Measurements from ENCODE around the gene OR3A2. TPM values are rescaled to one million over a fixed set of nuclear protein-coding genes. Genes with fewer than 3 reads are reported as not detected.

Gene OR3A2
- total RNA-seq: 0.50 TPM in 1 of 2 replicates, not detected in the other

DNA sequence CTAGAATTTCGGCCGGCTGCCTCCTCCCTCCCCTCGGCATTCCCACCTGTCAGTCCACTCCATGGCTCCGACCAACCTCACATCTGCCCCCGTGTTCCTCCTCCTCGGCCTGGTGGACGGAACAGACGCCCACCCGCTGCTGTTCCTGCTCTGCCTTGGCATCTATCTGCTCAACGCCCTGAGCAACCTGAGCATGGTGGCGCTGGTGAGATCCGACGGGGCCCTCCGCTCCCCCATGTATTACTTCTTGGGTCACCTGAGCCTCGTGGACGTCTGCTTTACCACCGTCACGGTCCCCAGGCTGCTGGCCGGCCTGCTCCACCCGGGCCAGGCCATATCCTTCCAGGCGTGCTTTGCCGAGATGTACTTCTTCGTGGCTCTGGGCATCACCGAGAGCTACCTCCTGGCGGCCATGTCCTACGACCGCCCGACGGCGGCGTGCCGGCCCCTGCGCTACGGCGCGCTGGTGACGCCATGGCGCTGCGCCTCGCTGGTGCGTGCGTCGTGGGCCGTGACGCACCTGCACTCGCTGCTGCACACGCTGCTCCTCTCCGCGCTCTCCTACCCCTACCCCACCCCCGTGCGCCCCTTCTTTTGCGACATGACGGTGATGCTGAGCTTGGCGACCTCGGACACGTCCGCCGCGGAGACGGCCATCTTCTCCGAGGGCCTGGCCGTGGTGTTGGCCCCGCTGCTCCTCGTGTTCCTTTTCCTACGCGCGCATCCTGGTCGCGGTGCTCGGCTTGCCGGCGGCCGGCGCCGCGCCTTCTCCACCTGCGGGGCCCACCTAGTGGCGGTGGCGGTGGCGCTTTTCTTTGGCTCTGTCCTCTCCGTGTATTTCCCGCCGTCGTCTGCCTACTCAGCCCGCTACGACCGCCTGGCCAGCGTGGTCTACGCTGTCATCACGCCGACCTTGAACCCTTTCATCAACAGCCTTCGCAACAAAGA is at the start of gene OR3A2:
Gene OR3A2 (minus strand): TSS at position 440 of the 948 bp plus-strand sequence.

DNA sequence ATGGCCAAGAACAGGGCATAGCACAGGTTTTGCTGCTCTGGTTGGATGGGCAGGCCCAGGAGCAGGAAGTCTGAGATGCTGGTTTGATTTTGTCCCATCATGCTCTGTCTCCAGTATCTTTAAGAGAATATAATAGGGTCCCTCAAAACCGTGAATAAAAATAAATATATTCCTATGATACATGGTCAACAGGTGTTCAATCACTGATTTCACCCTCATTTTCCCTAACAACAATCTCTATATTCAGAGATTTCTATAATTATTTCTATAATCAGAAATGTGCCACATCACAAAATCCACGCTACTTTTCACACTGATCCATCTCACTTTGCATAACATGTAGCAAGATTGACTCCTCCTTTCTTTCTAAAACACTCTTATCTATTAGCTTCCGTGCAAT is 47.6 kb upstream of the OR3A2 start, which contains the start of gene OR1E2:
Gene OR1E2 (minus strand): TSS at position 101 of the 400 bp plus-strand sequence. CDS start 0 bp downstream, at position 101.

DNA sequence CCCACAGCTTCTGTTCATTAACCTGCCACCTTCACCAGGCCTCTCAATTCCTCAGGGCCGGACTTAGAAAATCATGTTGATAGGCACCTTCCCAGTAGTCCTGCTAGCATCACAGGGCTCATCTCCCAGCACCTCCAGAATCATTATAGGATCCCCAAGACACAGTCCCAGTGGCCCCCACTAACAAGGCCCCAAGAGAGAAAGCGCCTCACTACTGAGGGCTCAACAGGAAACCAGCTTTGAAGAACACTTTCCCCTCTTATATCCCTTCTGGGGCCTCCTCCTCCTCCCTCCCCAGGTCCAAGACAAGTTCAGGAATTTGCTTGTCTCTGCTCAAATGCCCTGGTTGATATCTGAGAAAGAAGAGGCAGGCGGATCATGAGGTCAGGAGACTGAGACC is 25.0 kb upstream of the OR3A2 start, which contains the start of gene OR3A3:
Gene OR3A3 (plus strand): TSS at position 301 of the 400 bp plus-strand sequence.

DNA sequence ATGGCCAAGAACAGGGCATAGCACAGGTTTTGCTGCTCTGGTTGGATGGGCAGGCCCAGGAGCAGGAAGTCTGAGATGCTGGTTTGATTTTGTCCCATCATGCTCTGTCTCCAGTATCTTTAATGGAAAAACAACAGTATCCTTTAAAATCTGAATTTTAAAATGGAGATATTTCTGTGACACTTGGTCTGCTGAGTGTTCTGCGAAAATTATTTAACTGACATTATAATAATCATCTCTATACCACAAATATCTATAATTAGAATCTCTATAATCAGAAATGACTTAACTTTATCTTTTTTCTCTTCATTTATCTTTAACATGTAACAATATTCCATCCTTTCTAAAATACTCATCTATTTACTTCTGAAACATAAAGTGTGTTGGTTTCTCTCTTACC is 12.2 kb upstream of the OR3A2 start, which contains the start of gene OR1E1:
Gene OR1E1 (minus strand): TSS at position 101 of the 400 bp plus-strand sequence. CDS start 0 bp downstream, at position 101.

DNA sequence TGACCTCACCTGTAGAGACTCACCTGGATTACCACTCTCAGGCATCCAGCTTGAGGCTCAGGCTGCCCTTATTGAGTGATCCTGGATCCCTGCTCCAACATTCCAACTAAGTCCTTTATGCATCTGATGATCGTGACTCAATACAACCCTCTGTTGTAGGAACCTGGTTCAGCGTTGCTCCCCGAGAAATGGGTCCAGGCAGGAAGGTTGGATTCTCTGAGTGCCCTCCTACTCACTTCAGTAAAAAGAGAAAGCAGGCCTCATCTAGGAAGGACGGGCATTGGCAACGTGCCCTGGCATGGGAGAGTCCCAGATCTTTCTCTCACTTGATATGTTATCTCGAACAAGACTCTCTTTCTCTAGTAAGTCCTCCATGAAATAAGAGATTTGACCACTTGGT is 87.8 kb downstream of the OR3A2 start, which contains the start of gene OR3A1:
Gene OR3A1 (minus strand): TSS at position 101 of the 400 bp plus-strand sequence. CDS start 5,778 bp downstream, outside the sequence.

Other genes with a start within 250 kb of the OR3A2 start
- not detected in 2 replicates for gene OR1A2, start 188.8 kb downstream of the OR3A2 start, total RNA-seq
- not detected in 2 replicates for gene OR1A1, start 178.6 kb downstream of the OR3A2 start, total RNA-seq
- gene OR3A1, start 87.9 kb downstream of the OR3A2 start, total RNA-seq: 0.17 TPM in 1 of 2 replicates, not detected in the other
- gene OR1E1, start 12.1 kb upstream of the OR3A2 start, total RNA-seq: 0.17 TPM in 1 of 2 replicates, not detected in the other
- not detected in 2 replicates for gene OR3A3, start 25.1 kb upstream of the OR3A2 start, total RNA-seq
- not detected in 2 replicates for gene OR1E2, start 47.5 kb upstream of the OR3A2 start, total RNA-seq
- gene SPATA22, start 85.5 kb upstream of the OR3A2 start, total RNA-seq: 1.2 and 2.5 TPM in 2 replicates
- gene ASPA, start 89.7 kb upstream of the OR3A2 start, total RNA-seq: 1.2 and 1.8 TPM in 2 replicates
- 1.0 and 1.7 TPM in 2 replicates for gene TRPV3, start 171.5 kb upstream of the OR3A2 start, total RNA-seq
- gene TRPV1, start 223.1 kb upstream of the OR3A2 start, total RNA-seq: 2.0 and 6.6 TPM in 2 replicates
- gene SHPK, start 249.9 kb upstream of the OR3A2 start, total RNA-seq: 13.1 and 18.2 TPM in 2 replicates

Data from smooth muscle cell of trachea (primary cell).